Fibroblast of villous mesenchyme (primary cell): ENCODE results near the gene PFAS. TPM values are rescaled to one million over a fixed set of nuclear protein-coding genes. Genes with fewer than 3 reads are reported as not detected.

Experiments
- DNase-seq: peaks from one replicate; pipeline ENCODE4 v3.0.0-alpha.2; 2010; ENCODE audit warnings: low read depth
- H3K4me3 ChIP-seq: 2 replicates; pipeline ENCODE4 v1.5.1; 2011; ENCODE audit warnings: low read depth, mild to moderate bottlenecking, low read length
- CTCF ChIP-seq: IDR thresholded peaks from 2 replicates; pipeline ENCODE4 v1.5.1; 2012; ENCODE audit warnings: low read depth, mild to moderate bottlenecking, low read length; ENCODE audit not compliant: insufficient read depth
- total RNA-seq: library from RNA; depleted of rRNA; stranded (reverse); fragments of >200 nt; gene quantifications from 2 replicates; pipeline ENCODE4 v1.2.3, GENCODE V29; 2012

The PFAS gene
- total RNA-seq, 1 donor: 41.9 TPM

- DNase-seq: peak; percentile 50
- TF ChIP-seq CTCF: peak; percentile 12
- H3K4me3 ChIP-seq: peak overlapping the region; percentile 90
These were observed 25.5 kb upstream of the PFAS start for GRCh38 chr17:8223356-8224126.

DNA sequence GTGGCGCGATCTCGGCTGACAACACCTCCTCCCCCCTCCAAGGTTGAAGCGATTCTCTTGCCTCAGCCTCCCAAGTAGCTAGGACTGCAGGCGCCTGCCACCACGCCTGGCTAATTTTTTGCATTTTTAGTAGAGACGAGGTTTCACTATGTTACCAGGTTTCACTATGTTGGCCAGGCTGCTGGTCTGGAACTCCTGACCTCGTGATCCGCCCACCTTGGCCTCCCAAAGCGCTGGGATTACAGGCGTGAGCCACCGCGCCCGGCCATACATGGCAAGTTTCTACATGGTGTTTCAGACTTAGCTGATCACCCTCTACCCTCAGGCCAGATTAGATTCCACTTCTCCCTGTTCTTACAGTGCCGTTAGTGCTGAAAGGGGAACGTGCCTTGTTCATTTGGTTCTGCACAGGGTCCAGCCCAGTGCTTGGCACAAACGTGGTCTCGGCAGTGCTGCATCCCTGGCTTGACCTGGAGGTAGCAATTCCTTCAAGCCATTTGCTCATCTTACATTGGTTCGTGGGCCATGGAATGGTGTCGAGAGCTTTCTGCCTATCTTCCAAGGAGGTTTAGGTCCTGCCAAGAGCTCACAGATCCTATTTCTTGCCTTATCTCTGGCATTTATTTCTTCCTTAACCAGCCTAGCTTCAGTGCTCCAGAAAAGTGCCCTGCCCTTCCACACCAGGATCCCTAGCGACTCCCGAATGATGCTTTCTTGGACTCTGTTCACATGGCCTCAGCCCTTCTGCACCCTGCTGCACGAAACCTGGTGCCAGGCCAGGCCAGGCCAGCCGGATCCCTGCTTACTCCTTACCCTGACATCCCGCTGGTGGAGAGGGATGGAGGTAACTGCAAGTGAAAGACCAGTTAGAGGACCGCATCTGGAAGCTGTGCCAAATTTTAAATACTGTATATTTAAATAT lies 23.9 kb upstream of the PFAS start:
- H3K4me3 ChIP-seq: no peak overlapping the region
- DNase-seq: no peak
- TF ChIP-seq CTCF: no peak

- H3K4me3 ChIP-seq: peak overlapping the region; percentile 58
- no peak for TF ChIP-seq CTCF
- peak; percentile 80 for DNase-seq
These were observed 23.1 kb upstream of the PFAS start for GRCh38 chr17:8225813-8226535.

GRCh38 chr17:8226536-8227237 lies 22.4 kb upstream of the PFAS start:
- TF ChIP-seq CTCF: no peak
- peak overlapping the region; percentile 58 for H3K4me3 ChIP-seq
- peak; percentile 94 for DNase-seq

- TF ChIP-seq CTCF: no peak
- peak overlapping the region; percentile 58 for H3K4me3 ChIP-seq
These were observed 21.9 kb upstream of the PFAS start for GRCh38 chr17:8227238-8227581.

DNA sequence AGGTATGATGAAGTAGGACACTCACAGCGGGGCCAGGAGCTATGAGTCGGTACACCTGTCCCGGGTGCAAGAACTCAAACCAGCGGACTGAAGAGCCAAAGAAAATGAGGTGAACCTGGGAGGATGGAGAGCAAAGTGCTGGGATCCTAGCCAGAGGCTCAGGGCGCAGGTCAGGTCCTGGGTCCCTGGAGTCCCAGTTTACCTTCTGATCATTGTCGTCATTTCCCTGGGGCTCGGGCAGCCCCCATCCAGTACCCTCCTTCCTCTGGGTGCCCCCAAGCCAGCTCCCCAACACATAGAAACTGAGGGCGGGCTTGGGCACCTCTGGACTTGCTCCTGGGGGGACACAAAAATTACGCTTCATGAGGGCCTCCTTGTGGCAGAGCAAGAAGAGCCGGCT lies 17.4 kb upstream of the PFAS start:
- H3K4me3 ChIP-seq: no peak overlapping the region
- no peak for DNase-seq
- no peak for TF ChIP-seq CTCF

More at GRCh38 chr17:8227238-8227581, 21.9 kb upstream of the PFAS start:
- DNase-seq: no peak
